Cerebellar cortex (tissue), 1 donor: ENCODE measurements around the gene GAMT.

Experiments used
- DNase-seq: peaks from one replicate; pipeline ENCODE4 v3.0.0-alpha.2; 2015; ENCODE audit warnings: low spot score

The GAMT gene

DNA sequence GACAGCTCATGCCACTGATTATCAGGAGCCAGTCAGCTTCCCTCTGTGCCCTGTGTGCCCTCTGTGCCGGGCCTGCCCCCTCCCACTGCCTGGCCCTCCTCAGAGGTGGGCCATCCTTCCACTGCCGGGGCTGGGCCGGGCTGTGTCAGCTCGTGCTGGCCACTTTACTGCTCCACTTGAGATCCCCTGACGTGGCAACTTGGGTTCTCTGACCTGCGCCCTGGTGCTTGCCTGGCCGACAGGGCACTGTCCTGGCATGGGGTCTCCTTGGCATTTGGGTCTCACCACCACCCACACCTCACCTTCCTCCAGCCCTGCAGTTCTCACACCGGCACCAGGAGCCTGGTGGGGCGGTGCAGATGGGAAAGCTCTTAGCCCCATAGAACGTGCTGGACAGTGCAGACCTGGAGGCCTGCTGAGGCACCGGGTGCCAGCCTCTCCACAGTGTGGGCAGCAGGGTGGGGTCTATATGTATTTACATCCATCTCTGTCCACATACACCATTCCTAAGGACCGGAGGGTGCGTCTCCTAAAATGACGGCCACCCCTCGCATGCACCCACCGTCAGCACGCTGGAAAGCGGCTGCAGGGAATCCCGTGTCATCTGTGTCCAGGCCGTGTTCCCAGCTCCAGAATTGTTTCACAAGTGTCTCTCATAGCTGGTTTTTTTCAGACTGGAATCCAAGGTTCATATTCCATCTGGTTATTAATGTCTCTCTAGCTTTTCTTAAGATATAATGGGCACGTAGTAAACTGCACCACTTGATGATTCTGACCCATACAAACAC lies 17.8 kb upstream of the GAMT start:
- DNase-seq = no peak

DNA sequence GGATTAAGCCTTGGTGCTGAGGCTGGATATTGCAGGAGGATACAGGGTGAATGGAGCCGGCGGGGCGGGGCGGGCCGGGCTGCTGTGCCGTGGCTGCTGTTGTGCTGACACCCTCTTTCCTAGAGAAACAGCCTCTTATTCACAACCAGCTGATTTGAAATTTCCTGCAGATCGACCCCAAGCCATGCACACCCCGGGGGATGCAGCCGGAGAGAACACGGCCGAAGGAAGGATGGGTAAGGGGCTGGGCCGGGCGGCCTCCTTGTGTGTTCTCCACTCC lies 17.1 kb upstream of the GAMT start:
- DNase-seq = no peak

DNA sequence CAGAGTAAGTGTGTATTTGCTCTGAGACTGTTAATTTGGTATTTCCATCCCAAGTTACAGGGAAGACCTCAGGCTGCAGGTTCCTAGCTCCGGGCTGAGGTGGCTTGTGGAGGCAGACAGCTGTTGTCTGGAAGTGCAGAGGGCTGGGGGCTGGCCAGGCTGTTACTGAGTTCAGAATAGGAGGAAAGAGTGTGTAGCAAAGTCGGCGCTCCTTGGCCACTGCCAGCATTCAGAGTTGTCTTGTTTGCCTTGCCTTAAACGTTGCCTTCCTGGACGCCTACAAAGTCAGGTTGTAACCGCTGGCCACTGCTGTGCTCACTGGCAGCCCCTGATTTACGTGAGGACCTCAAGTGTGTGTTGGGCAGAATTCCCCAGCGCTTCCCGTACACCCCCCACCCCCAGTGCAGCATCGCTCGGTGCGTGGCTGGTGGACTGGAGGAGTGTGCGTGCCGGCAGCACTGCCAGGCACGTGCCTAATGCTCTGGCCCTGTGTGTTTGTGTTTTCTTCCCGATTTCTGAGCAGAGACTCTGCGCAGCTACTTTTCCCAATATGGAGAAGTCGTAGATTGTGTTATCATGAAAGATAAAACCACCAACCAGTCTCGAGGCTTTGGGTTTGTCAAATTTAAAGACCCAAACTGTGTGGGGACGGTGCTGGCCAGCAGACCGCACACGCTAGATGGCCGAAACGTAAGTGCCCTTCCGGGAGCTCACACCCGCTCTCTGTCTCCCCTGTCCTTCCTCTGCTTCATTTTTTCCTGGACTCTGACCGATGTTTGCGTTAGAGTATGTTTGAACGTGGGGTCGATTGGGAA lies 16.5 kb upstream of the GAMT start:
- DNase-seq = no peak

DNA sequence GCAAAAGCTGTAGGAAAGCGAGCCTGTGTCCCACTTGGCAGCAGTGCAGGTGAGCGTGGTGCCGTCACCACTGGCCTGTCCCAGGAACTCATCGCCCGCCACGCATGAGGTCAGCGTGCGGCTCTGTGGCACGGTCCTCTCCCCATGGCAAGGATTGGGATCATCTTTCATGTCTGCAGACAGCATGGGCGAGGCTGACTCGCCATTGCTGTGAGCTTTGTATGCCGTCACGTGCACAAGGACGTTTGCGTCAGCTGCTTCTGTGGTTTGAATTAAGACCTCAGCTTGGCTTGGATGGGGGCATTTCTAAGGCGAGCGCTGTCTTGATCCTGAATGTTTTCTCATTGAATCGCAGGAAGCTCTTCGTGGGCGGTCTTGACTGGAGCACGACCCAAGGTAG lies 15.8 kb upstream of the GAMT start:
- DNase-seq = no peak

DNA sequence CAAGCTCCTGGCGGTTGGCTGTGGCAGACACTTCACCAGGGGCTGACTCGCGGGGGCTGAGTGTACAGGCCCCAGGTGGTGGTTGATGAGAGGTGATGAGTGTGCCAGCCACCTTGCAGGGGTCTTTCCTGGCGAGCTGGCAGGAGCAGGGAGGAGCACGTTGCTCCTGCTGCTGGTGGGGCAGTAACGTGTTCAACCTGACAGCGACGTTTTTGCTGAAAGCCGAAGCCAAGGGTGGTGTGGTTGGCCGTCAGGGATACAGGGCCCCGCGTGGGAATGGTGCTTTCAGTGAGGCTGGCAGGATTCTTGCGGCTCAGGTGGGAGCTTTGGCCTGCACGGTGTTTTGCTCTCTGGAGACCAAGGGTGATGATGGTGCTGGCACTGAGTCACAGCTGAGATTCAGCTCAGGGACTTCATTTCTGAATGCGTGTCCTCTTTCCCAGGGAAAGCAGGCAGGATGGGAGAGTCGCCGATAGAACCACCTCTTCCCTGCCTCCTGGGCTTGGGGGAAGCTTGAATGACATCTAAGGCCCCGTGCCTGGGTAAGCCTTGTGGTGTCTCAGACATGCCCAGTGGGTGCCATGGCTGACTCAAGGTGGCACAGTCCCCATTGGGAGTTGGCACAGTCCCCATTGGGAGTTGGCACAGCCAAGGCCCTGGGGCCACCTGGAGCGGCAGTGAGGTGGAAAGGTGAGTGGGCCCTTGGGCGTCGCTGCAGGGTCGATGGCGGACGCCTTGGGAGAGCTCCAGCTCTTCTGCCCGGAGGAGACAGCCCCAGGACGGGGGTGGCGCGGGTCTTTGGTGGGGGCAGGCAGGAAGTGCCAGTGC lies 14.9 kb upstream of the GAMT start:
- DNase-seq = no peak

DNA sequence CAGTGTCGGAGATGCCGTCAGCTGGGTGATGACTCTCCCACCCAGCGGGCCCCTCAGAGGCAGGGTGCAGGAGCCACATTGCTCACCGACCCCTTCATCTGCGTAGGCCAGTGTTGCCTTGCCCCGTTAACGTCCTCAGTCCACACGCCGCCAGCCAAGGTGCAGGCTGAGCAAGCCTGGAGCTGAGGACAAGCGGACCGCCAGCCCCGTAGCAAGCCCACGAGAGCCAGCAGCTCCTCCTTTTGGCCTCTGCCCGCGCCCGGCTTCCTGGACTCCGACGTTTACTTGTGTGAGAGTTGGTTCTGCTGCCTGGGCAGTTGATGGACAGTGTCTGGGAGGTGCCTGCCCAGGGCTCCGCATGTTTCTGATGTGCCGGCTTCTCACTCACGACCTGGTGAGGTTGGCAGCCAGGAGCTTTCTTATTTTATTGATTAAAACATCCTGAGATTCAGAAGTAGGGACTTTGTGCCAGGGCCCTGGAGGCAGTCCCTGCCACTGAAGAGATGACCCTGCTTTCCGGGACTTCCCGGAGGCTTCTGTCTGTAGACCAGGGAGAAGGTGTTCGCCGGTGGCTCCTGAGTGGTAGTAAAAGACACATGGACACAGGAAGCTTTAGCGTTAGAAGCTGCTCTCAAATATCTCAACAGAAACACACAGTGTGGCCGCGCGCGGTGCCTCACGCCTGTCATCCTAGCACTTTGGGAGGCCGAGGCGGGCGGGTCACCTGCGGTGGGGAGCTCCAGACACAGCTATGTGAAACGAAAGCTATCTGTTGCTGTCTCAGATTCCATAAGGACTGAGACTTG lies 11.9 kb upstream of the GAMT start:
- no peak for DNase-seq

DNA sequence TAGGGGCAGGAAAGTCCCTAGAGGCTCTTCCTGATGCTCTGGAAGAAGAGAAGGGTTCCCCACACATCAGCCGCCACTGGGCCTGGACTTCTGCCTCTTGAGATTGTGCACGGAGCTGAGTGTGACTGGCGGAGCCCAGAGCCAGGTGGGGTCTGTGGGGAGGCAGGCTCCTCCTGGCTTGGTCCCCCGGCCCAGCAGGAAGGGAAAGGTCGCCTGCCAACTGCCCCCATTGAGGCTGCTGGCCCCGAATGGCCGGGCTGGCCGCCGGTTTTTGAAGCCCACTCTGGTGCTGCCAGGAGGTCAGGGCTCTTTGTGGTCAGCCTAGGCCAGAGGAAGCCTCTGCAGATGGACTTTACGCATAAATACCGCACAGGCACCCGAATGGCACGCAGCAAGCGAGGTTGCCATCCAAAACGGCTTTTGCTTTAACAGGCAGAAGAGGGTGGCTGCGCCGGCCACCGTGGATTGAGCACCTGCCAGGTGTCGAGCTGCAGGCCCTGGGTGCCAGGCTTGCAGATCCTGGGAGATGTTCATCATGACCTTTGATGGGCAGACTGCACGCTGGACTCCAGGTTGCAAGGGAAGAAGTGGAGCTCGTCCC lies 11.1 kb upstream of the GAMT start:
- DNase-seq = no peak

DNA sequence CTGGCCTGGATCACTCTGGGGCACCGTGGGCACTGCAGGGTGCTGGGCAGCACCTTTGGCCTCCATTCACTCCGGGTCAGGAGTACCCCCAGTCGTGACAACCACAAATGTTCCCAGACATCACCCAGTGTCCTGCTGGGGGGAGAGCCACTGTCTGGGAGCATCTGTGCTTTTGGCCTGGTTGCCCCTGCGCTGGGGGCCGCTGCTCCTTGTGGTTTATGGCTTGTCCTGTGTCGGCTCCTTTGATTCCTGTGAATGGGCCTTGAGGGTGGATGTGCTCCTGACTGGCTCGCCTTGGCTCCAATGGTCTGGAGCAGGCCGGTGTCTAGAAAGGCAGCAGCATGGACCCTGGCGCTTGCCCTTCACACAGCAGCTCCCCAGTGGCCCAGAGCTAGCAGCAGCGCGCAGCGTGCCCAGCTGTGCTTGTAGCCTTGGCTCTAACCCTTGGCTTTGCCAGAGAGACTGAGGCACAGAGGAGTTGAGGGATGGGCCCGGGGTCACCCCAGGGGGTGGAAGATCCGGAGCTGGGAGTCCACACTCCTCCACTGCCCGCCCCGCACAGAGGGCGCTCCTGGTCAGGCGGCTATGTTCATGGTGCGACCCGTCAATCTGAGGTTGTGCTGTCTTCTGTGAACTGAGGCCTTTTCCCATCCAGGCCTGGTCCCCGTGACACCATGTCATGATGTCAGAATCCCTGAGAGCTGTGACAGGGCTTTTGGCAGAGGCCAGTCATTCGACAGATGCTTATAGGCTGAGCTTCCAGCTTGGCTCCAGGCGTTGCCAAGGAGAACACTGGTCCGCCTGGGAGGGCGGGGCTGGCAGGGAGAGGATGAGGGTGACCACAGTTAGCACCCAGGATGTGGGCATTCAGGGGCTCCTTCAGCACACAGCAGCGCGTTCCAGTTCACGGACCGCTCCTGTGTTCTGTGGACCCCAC lies 10.2 kb upstream of the GAMT start:
- peak; percentile 82 for DNase-seq

DNA sequence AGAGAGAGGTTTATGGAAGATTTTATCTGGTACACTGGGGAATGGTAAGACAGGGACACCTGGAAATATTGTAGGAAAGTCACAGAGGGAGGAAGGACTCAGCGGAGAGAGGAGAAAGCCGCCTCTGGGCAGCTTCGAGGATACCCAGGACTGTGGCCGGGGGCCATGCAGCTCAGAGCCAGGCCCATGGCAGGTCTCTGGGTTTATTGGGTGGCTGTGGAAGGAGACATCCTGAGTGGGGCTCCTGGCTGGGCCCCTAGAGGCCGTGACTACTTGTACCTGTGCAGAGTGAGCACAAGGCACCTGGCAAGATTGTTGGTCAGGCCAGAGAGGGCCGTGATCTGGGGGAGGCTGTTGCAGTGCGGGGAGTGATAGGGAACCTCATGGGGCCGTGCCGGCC lies 9.4 kb upstream of the GAMT start:
- no peak for DNase-seq

DNA sequence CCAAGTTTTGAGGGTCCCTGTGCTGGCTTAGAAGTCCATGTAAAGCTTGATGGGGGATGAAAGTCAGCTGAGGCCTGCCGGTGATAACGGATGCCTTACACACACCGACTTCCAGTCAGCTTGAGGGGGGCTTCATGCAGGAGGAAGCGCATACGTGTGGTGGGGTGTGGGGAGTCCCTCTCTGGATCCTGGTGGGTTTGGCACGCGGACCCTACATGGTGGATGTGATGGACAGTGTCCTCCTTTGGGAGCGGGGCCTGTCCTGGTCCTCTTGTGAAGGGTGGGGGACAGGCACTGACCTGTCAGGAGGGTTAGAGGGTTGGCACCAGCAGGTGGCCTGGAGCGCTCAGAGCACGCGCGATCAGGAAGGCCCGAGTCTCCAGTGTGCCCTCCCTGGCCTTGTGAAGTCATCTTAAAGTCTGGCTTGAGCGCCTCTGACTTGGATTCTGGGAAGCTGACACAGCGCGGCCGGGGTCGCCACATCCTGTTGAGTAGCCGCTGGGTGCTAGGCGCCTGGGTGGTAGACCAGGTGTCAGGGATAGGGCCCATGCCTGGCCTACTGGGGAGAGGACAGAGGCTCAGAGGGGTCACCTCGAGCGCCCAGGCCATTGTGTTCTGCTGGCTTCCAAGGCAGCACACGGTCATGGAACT lies 8.9 kb upstream of the GAMT start:
- no peak for DNase-seq

DNA sequence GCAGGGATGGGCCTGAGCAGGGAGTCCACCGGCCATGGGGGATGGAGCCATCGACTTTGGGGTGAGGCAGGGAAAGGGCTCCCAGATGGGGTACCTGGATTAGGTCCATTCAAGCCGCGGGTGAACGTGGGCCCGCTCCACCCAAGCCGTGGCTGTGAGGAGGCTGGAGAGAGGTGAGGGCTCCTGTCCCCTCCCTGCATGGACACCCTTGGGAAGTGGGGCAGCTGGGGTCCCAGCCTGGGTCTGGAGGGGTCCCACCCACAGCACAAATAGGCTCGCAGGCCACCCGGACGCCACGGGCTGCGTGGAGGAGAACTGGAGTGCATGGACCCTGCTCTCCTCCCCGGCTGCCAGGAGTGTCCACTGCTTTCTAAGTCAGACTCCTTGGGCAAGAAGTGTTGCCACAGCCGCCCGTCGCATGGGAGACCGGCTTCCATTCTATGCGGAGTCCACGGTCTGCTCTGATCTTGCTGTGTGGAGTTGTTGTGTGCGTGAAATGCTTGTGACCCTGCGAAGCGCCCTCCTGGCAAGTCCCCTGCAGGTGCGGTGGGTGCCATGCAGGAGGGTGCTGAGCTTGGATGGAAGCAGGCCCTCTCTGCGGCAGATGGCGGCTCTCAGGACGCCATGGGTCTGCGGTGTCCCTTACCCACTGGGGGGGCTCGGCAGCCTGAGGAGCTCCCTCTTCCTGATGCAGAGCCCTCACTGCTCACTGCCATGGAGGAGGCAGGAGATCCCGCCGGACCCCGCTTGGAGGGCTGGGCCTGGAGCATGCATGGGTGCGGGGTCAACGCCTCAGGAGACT lies 8.1 kb upstream of the GAMT start:
- no peak for DNase-seq

DNA sequence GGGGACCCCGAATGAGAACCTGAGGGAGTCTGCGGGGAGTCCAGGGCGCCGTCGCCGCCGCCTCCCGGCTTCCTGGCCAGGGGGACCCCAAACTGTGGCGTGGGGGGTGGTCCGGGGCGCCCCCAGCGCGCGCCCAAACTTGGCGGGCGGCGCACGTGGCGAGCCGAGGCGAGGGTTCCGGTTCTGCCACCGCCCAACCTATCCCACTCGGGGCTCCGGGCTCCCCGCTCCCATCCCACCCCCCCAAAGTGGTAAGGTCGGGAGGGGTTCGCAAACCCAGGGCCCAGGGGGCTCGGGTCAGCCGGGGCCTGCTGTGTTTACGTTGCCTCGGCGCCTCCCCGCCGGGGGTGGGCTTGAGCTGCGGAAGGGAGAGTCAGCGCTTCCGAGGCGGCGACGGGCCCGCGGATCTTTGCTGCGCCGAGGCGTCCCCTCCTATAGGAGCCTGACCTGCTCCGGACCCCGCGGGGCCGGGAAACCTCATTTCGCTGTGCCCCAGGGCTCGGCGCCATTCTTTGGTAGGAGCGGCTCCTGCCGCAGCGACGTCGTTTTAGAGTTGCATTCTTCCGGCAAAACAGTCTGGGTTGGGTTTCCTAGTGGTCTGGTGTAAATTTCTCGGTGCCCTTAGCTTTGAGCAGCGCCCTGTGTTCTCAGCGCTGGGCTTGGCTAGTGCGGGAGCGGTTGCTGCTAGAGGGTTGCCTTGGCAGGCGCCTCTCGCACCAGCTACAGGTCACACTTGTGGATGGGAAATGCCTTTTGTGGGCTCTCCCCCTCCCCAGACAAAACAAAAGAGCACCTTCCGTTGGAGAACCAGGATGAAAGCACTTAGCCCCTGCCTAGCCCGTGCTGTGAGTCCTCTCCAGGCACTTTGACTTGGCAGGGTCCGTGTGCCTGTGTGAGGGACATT lies 7.2 kb upstream of the GAMT start:
- DNase-seq = no peak

DNA sequence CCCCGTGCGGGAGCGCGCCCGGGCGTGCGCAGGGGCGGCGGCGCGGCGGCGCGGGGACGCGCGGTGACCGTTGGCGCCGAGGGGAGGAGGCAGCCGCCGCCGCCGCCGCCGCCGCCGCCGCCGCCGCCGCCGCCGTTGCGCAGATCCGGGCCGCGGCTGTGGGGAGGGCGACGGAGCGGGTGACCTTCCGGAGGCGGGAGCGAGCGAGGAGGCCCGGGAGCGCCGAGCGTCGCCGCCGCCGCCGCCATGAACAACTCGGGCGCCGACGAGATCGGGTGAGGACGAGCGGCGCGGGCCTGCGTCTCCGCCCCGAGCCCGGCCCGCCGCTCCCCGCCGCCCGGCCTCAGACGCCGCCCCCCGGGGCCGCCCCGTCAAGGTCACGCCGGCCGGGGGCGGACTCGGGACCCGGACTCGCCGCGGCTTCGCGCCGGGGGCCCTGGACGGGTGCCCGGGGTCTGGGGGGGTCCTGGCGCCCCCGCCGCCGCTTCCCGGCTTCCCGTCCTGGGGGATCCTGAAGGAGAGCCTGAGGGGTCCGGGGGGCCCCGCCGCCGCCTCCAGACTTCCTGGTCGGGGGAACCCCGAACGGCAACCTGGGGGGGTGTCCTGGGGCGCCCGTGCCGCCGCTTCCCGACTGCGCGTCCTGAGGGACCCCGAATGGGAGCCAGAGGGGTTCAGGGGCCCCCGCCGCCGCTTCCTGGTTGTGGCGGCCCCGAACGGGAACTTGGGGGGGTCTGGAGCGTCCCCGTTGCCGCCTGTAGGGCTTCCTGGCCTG lies 6.4 kb upstream of the GAMT start, which contains the start of gene DAZAP1:
DAZAP1 (plus strand) TSS at position 59 of the 772 bp plus-strand sequence; CDS start at position 247, 188 bp downstream.
- no peak for DNase-seq

DNA sequence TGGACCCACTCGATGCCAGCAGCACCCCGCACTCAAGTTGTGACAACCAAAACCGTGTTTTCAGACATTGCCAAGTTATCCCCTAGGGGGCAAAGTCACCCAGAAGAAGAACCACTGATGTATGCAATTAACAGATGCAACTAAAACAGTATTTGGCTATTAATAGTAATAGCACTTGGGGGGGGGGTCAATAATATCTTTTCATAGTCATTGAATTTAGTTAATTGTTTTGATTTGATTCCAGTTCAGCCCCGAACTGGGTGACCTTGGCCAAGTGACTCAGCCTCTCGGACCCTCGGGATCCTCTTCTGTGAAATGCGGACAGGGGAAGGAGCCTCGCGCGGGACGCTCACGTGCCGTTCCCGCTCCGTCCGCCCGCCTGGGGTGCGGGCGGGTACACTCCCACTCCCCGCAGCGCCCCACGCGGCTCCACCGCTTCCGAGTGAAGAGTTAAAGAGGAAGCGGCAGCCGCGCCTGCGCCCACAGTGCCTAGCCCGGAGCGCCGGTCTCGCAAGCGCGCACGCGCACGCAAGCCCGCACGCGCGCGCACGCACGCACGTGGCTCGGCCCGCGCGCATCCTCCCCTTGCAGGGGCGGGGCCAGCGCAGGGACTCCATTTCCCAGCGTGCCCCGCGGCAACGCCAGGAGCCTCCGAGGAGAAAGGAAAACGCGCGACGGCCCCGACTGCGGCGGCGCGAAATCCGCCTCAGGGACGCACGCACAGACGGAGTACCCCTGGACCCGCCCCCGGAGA lies 5.6 kb upstream of the GAMT start:
- peak; percentile 96 for DNase-seq

DNA sequence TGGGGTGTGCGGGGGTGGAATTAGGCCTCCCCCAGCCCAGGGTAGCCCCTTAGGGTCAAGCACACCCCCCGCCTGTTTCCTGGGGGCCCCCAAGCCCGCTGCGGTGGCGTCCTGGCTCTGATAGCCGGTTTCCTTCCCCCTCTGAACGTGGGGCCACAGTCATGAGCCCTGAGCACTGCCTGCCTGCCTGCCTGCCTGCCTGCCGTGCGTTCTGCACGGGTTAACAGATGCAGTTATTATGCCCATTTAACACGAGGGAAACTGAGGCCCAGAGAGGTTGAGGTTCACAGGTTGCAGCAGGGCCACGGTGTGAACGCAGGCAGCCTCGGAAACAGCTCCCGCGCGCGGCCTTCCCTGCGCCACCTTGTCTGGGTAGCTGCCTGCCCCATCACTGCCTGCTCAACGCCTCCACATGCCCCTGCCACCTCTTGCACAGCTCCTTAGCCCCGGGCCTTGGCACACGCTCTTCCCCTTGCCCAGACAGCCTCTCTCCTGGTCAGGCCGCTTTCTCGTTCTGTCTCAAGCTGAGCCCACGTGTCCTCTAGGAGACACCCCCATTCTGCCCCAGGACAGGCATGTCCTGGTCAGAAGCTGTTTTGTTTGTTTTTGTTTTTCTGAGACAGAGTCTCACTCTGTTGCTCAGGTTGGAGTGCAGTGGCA lies 1.2 kb upstream of the GAMT start:
- no peak for DNase-seq

DNA sequence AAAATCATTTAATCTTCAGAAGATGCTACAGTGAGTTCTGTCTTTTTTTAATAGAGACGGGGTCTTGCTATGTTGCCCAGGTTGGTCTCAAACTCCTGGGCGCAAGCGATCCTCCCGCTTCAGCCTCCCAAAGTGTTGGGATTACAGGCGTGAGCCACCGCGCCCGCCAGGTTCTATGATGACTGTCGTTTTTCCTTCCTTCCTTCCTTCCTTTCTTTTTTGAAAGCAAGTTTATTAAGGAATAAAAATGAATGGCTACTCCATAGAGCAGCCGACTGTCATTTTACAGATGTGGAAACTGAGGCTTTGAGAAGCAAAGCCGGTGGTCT lies 511 bp upstream of the GAMT start:
- DNase-seq = no peak
